ENCODE results near the gene FNBP1. TPM values are rescaled to one million over a fixed set of nuclear protein-coding genes. Genes with fewer than 3 reads are reported as not detected.
A peak's percentile ranks its signal among the peaks of the same experiment; 100 is the strongest.

Gene FNBP1
- polyA plus RNA-seq (2011; rRNA removed) (15.6 and 17.9 TPM in 2 replicates), polyA plus RNA-seq (2017; fragmentation: RNase III; extraction: RNeasy Plus Mini Kit Qiagen cat#74134 plus additional on column Dnase treatment) (10.3 to 11.4 TPM (median 10.6 TPM) in 3 replicates), polyA minus RNA-seq (2011; rRNA and poly(A)+ RNA removed) (9.6 and 13.6 TPM in 2 replicates)
- 4.0 and 4.8 TPM in 2 replicates for polyA plus RNA-seq (2012; cell fraction: cytosol; rRNA removed)
- 3.6 and 5.7 TPM in 2 replicates for polyA plus RNA-seq (2012; cell fraction: nucleus; rRNA removed)

DNA sequence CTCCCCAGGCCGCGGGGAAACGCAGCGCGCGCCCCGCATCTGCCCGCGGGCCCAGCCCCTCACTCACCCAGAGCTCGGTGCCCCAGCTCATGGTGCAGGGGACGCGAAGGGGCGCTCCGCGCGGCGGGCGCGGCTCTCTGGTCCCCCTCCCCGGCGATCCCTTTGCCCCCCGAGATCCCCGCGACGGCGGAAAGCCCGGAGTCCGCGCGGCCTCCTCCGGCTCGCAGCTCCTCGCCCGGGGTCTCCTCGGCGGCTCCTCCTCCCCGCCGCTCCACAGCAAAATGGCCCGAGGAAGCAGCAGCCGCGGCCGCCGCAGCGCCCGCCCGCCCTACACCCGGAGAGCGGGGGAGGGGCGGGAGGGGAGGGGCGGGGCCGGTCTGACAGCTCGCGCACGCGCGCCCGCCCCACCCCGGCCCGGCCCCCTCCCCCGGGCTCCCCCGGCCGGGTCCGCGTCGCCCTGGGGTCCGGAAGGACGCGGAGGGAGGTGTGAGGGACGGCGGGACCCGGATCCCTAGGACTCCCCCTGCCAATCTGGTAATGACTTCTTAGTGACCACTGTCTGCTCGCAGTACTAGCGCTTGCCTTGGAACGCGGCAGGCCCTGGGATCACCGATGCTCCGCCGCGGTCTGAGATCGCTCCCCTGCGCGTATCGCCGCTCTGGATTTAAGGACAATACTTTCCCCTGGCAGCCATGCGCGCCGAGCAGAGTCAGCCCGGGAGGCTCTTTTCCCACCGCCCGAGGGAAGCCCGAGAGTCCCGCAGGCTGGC, at the start of gene FNBP1:
TSS of gene FNBP1 (minus strand) at position 305 of the 769 bp plus-strand sequence. CDS start at position 91, 214 bp downstream.
- POLR2A ChIA-PET, result interaction anchor here (1.1 to 4.6 kb wide), 4 partner anchors 10 to 158 kb away, joined by 5 to 28 read pairs (median 8); partner anchors contain the start of gene GPR107
- Histone ChIP-seq H3K4me1 (peaks cover 13% of the 10 kb centered on the region), H3K4me2 (peak within 1 kb of the TSS; percentile 94), H3K9me3 (no peaks in the 10 kb centered on the region), H3K27ac (peak within 1 kb of the TSS; percentile 89 to 94), H3K4me3 (peak within 1 kb of the TSS; percentile 99)
- CTCF ChIA-PET, result interaction anchor here (1.3 to 2.2 kb wide), 3 partner anchors 8 to 20 kb away, joined by 3 to 9 read pairs (median 3); no protein-coding TSS in a partner anchor
- ATAC-seq, result peak; percentile 84 to 86
- DNase-seq (ENCODE audit: low read depth in 1 of 2, low spot score in 1 of 2), result peak; percentile 74 to 83
- WGBS (ENCODE audit: missing lambda C conversion rate), result 0% methylated on average over 10 of the region's 92 CpGs
- TF ChIP-seq SMC3 (IDR thresholded peaks at IDR 0.05) (0 out of 3 replicates have a peak, but pooled peaks have one; percentile 11), JUNB (IDR thresholded peaks at IDR 0.05) (no peak), POLR2A (IDR thresholded peaks at IDR 0.05; ENCODE audit: low read length) (peak; percentile 52), ESRRA (IDR thresholded peaks at IDR 0.05; ENCODE audit: borderline replicate concordance, low read length) (no peak), EHF (CRISPR knock-in tag; IDR thresholded peaks at IDR 0.05) (no peak), PHF8 (IDR thresholded peaks at IDR 0.05; ENCODE audit: borderline replicate concordance, low read depth) (0 out of 2 replicates have a peak, but pooled peaks have one; percentile 13), JUN (IDR thresholded peaks at IDR 0.05) (peak in 1 of 2 experiments; percentile 71; a peak in 3 of 5 replicates), GATA3 (IDR thresholded peaks at IDR 0.05; ENCODE audit: borderline replicate concordance) (0 out of 2 replicates have a peak, but pooled peaks have one; percentile 9), EP300 (IDR thresholded peaks at IDR 0.05) (no peak), HDAC2 (IDR thresholded peaks at IDR 0.05) (no peak), ATOH8 (CRISPR knock-in tag; IDR thresholded peaks at IDR 0.05; ENCODE audit: low read depth) (no peak)
- no peak for FAIRE-seq

GRCh38 chr9:130090915-130091314, 47.9 kb upstream of the FNBP1 start:
- H3K27ac ChIP-seq, result no peak overlapping the region
- no peak for FAIRE-seq
- no peak for ATAC-seq
- 81% methylated on average over 3 of the region's 3 CpGs for WGBS (ENCODE audit: missing lambda C conversion rate)
- TF ChIP-seq HOXB5 (CRISPR knock-in tag; IDR thresholded peaks at IDR 0.05) (no peak), NR3C1 (IDR thresholded peaks at IDR 0.05) (no peak), BHLHE40 (IDR thresholded peaks at IDR 0.05; ENCODE audit: low read depth, low read length) (no peak), JUN (IDR thresholded peaks at IDR 0.05) (no peak), MAFK (IDR thresholded peaks at IDR 0.05; ENCODE audit: partially characterized antibody) (no peak), GATA3 (IDR thresholded peaks at IDR 0.05; ENCODE audit: borderline replicate concordance) (no peak), POLR2AphosphoS2 (conservative IDR thresholded peaks at IDR 0.05; ENCODE audit: low read length) (no peak), CHD4 (IDR thresholded peaks at IDR 0.05; ENCODE audit: borderline replicate concordance) (no peak)
- TF ChIP-seq, protein P1, sequence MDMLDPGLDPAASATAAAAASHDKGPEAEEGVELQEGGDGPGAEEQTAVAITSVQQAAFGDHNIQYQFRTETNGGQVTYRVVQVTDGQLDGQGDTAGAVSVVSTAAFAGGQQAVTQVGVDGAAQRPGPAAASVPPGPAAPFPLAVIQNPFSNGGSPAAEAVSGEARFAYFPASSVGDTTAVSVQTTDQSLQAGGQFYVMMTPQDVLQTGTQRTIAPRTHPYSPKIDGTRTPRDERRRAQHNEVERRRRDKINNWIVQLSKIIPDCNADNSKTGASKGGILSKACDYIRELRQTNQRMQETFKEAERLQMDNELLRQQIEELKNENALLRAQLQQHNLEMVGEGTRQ (IDR thresholded peaks at IDR 0.05), result no peak
- TF ChIP-seq, protein P2, sequence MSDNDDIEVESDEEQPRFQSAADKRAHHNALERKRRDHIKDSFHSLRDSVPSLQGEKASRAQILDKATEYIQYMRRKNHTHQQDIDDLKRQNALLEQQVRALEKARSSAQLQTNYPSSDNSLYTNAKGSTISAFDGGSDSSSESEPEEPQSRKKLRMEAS (IDR thresholded peaks at IDR 0.05), result no peak
- TF ChIP-seq, protein P3, sequence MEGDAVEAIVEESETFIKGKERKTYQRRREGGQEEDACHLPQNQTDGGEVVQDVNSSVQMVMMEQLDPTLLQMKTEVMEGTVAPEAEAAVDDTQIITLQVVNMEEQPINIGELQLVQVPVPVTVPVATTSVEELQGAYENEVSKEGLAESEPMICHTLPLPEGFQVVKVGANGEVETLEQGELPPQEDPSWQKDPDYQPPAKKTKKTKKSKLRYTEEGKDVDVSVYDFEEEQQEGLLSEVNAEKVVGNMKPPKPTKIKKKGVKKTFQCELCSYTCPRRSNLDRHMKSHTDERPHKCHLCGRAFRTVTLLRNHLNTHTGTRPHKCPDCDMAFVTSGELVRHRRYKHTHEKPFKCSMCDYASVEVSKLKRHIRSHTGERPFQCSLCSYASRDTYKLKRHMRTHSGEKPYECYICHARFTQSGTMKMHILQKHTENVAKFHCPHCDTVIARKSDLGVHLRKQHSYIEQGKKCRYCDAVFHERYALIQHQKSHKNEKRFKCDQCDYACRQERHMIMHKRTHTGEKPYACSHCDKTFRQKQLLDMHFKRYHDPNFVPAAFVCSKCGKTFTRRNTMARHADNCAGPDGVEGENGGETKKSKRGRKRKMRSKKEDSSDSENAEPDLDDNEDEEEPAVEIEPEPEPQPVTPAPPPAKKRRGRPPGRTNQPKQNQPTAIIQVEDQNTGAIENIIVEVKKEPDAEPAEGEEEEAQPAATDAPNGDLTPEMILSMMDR (IDR thresholded peaks at IDR 0.05), result no peak
- DNase-seq (ENCODE audit: low read depth in 1 of 2, low spot score in 1 of 2), result no peak
- H3K4me1 ChIP-seq, result no peaks in the 10 kb centered on the region
- no peak overlapping the region for H3K4me2 ChIP-seq
- H3K9me3 ChIP-seq, result no peaks in the 10 kb centered on the region
- no peak overlapping the region for H3K4me3 ChIP-seq
- ChIA-PET POLR2A (no interaction called here), CTCF (interaction anchor here (11.4 kb wide), 1 partner anchor 18 kb away, joined by 72 read pairs; no protein-coding TSS in a partner anchor)
